H1 (cell line): ENCODE data around the gene CHST13. TPM values are rescaled to one million over a fixed set of nuclear protein-coding genes. Genes with fewer than 3 reads are reported as not detected.

Experiments
- CTCF ChIA-PET: fragments of 300-600 bp; sonication (Branson Sonifier 250); formaldehyde crosslinking; loops from one replicate; lab custom pipeline; 2021; ENCODE audit not compliant: partially characterized antibody; lab: Charles Lee
- POLR2A ChIA-PET: fragments of 300-600 bp; sonication (Branson Sonifier 250); formaldehyde crosslinking; loops from one replicate; lab custom pipeline; 2021; ENCODE audit warnings: inconsistent platforms; ENCODE audit not compliant: partially characterized antibody; lab: Charles Lee
- DNase-seq, 2 experiments: peaks; one replicate each; pipeline versions ENCODE4 v3.0.0 to v3.0.0-alpha.2; 2010 to 2022; ENCODE audit warnings: low spot score in 2 of 2, low read depth in 1 of 2, mixed read lengths in 1 of 2
- FAIRE-seq: peaks from 2 replicates; lab custom pipeline; 2011; peaks lifted over from hg19 to GRCh38; lab: Jason Lieb, UNC
- H2AFZ ChIP-seq: 2 replicates; pipeline ENCODE4 v1.8.1; 2012; ENCODE audit warnings: low read length, inconsistent platforms
- H2AK5ac ChIP-seq: 2 replicates; pipeline ENCODE4 v1.6.1; 2013; ENCODE audit warnings: low read depth, low read length
- H2BK120ac ChIP-seq: replicated peaks from 2 replicates; pipeline ENCODE3; 2013; ENCODE audit warnings: low read depth, low read length, inconsistent platforms
- H2BK12ac ChIP-seq: 2 replicates; pipeline ENCODE4 v1.6.1; 2013; ENCODE audit warnings: low read depth, low read length
- H2BK15ac ChIP-seq: 2 replicates; pipeline ENCODE4 v1.6.1; 2013; ENCODE audit warnings: low read length
- H2BK20ac ChIP-seq: 2 replicates; pipeline ENCODE4 v1.6.1; 2013; ENCODE audit warnings: low read length
- H2BK5ac ChIP-seq: 2 replicates; pipeline ENCODE4 v1.6.1; 2013; ENCODE audit warnings: low read depth, low read length
- H3K14ac ChIP-seq: 2 replicates; pipeline ENCODE4 v1.6.1; 2013; ENCODE audit warnings: inconsistent platforms; ENCODE audit not compliant: insufficient read length
- H3K18ac ChIP-seq: 2 replicates; pipeline ENCODE4 v1.6.1; 2013; ENCODE audit warnings: low read length; ENCODE audit errors: extremely low read depth
- H3K23ac ChIP-seq: 2 replicates; pipeline ENCODE4 v1.6.1; 2013; ENCODE audit warnings: inconsistent platforms; ENCODE audit not compliant: insufficient read length
- H3K23me2 ChIP-seq: 2 replicates; pipeline ENCODE4 v1.6.1; 2013; ENCODE audit warnings: low read depth, low read length
- H3K27ac ChIP-seq: 2 replicates; pipeline ENCODE4 v1.6.1; 2011; ENCODE audit warnings: low read depth, low read length, inconsistent platforms
- H3K27me3 ChIP-seq, 4 experiments: replicated peaks in 1 of 4; 1 replicate in 1 of 4; 2 replicates in 3 of 4; pipeline versions ENCODE4 v1.6.1 to v1.8.1; 2011 to 2013; ENCODE audit warnings: low read length in 3 of 4, mild to moderate bottlenecking in 3 of 4, inconsistent platforms in 2 of 4, mixed read lengths in 2 of 4, moderate library complexity in 1 of 4; ENCODE audit not compliant: control insufficient read depth in 3 of 4, insufficient read depth in 3 of 4; ENCODE audit errors: extremely low read depth in 1 of 4
- H3K36me3 ChIP-seq, 4 experiments: 2 replicates each; pipeline versions ENCODE4 v1.6.1 to v1.8.1; 2011 to 2013; ENCODE audit warnings: mild to moderate bottlenecking in 4 of 4, low read length in 3 of 4, moderate library complexity in 2 of 4, control low read depth in 1 of 4, inconsistent platforms in 1 of 4; ENCODE audit not compliant: insufficient read depth in 4 of 4, control insufficient read depth in 2 of 4
- H3K4ac ChIP-seq: replicated peaks from 2 replicates; pipeline ENCODE3; 2013; ENCODE audit warnings: low read length, low read depth, mixed read lengths, inconsistent platforms; ENCODE audit not compliant: insufficient read length
- H3K4me1 ChIP-seq, 4 experiments: replicated peaks in 1 of 4; 1 replicate in 1 of 4; 2 replicates in 3 of 4; pipeline versions ENCODE4 v1.6.1 to v1.8.1; 2011 to 2013; ENCODE audit warnings: low read length in 3 of 4, inconsistent platforms in 2 of 4, mixed read lengths in 1 of 4; ENCODE audit not compliant: insufficient read depth in 4 of 4, control insufficient read depth in 3 of 4
- H3K4me2 ChIP-seq, 2 experiments: 2 replicates each; pipeline versions ENCODE4 v1.6.1 to v1.8.1; 2011 to 2013; ENCODE audit warnings: low read depth in 2 of 2, low read length in 2 of 2, control low read depth in 1 of 2, inconsistent platforms in 1 of 2, mild to moderate bottlenecking in 1 of 2; ENCODE audit not compliant: insufficient read depth in 1 of 2
- H3K4me3 ChIP-seq, 4 experiments: fragments of 200-600, 300-600 bp in 1 of 4; sonication (generic), shearing (Covaris generic), sonication (Bioruptor Twin) in 1 of 4; 2 replicates each; pipeline versions ENCODE4 v1.5.1 to v1.8.1; 2011 to 2016; ENCODE audit warnings: low read length in 4 of 4, low read depth in 3 of 4, control low read depth in 2 of 4, inconsistent platforms in 2 of 4, mild to moderate bottlenecking in 2 of 4, mixed read lengths in 1 of 4, moderate library complexity in 1 of 4; ENCODE audit not compliant: insufficient read depth in 2 of 4; ENCODE audit errors: extremely low read depth in 1 of 4
- H3K56ac ChIP-seq: replicated peaks from 2 replicates; pipeline ENCODE3; 2013; ENCODE audit warnings: low read depth, mild to moderate bottlenecking, mixed read lengths, low read length, inconsistent platforms; ENCODE audit not compliant: insufficient read length
- H3K79me1 ChIP-seq: 2 replicates; pipeline ENCODE4 v1.6.1; 2013; ENCODE audit warnings: low read depth, low read length, control low read depth
- H3K79me2 ChIP-seq, 2 experiments: 2 replicates each; pipeline versions ENCODE4 v1.6.1 to v1.8.1; 2012 to 2013; ENCODE audit warnings: low read length in 2 of 2, mild to moderate bottlenecking in 2 of 2, inconsistent platforms in 1 of 2; ENCODE audit not compliant: insufficient read depth in 2 of 2, control insufficient read depth in 1 of 2
- H3K9ac ChIP-seq, 4 experiments: replicated peaks in 1 of 4; 1 replicate in 1 of 4; 2 replicates in 3 of 4; pipeline versions ENCODE4 v1.6.1 to v1.8.1; 2011 to 2013; ENCODE audit warnings: low read depth in 3 of 4, low read length in 3 of 4, control low read depth in 2 of 4, mild to moderate bottlenecking in 2 of 4, moderate library complexity in 2 of 4, inconsistent platforms in 1 of 4; ENCODE audit errors: extremely low read depth in 1 of 4
- H3K9me3 ChIP-seq, 2 experiments: 2 replicates each; pipeline versions ENCODE4 v1.6.1 to v1.8.1; 2012 to 2013; ENCODE audit warnings: mild to moderate bottlenecking in 2 of 2, moderate library complexity in 2 of 2, control low read depth in 1 of 2, inconsistent platforms in 1 of 2, low read depth in 1 of 2, low read length in 1 of 2, mixed read lengths in 1 of 2; ENCODE audit not compliant: insufficient read depth in 2 of 2
- H4K20me1 ChIP-seq, 2 experiments: replicated peaks in 1 of 2; 2 replicates each; pipeline versions ENCODE3 to v1.8.1; 2011 to 2013; ENCODE audit warnings: inconsistent platforms in 2 of 2, low read length in 2 of 2, mild to moderate bottlenecking in 1 of 2; ENCODE audit not compliant: insufficient read depth in 2 of 2, control insufficient read depth in 1 of 2
- H4K5ac ChIP-seq: 2 replicates; pipeline ENCODE4 v1.6.1; 2013; ENCODE audit warnings: low read length, low read depth, mixed read lengths, inconsistent platforms; ENCODE audit not compliant: insufficient read length
- H4K8ac ChIP-seq: 2 replicates; pipeline ENCODE4 v1.8.0; 2013; ENCODE audit warnings: mild to moderate bottlenecking, moderate library complexity, low read length, inconsistent platforms; ENCODE audit not compliant: insufficient read depth; ENCODE audit errors: extremely low read depth
- H4K91ac ChIP-seq: replicated peaks from 2 replicates; pipeline ENCODE3; 2013; ENCODE audit warnings: low read length, mixed read lengths, inconsistent platforms; ENCODE audit not compliant: insufficient read length
- ASH2L ChIP-seq: fragments of 200-600, 300-600 bp; sonication (generic); IDR thresholded peaks from one replicate; pipeline ENCODE4 v1.7.1; 2017; ENCODE audit warnings: low read length
- CREB1 ChIP-seq: IDR thresholded peaks from 2 replicates; pipeline ENCODE4 v1.6.1; 2012; ENCODE audit warnings: inconsistent platforms
- POLR2AphosphoS5 ChIP-seq: IDR thresholded peaks from 2 replicates; pipeline ENCODE4 v1.6.1; 2011; ENCODE audit warnings: low read depth, low read length
- SP1 ChIP-seq: IDR thresholded peaks from 2 replicates; pipeline ENCODE4 v1.6.1; 2011; ENCODE audit warnings: low read depth, low read length
- SRF ChIP-seq: IDR thresholded peaks from 2 replicates; pipeline ENCODE4 v1.6.1; 2011; ENCODE audit warnings: mild to moderate bottlenecking, low read depth, low read length, moderate library complexity
- YY1 ChIP-seq: IDR thresholded peaks from 2 replicates; pipeline ENCODE4 v1.6.1; 2011; ENCODE audit warnings: low read depth, mild to moderate bottlenecking, low read length
- WGBS, 2 experiments: shearing (Covaris generic) in 1 of 2; methylation state at CpG; one replicate each; pipeline versions ENCODE4 v1.1.6 to v1.1.7; 2013 to 2015; ENCODE audit warnings: low lambda C conversion rate in 2 of 2, mixed read lengths in 2 of 2, inconsistent platforms in 1 of 2, low coverage in 1 of 2, missing lambda C conversion rate in 1 of 2; ENCODE audit not compliant: insufficient replicate concordance in 2 of 2, insufficient coverage in 1 of 2, insufficient read length in 1 of 2; ENCODE audit errors: extremely low coverage in 1 of 2, missing lambda C conversion rate in 1 of 2; 5-methylcytosine and 5-hydroxymethylcytosine counted together
- polyA plus RNA-seq, 7 experiments: library from polyadenylated mRNA; depleted of rRNA in 3 of 7; stranded (reverse) in 5 of 7; unstranded in 2 of 7; fragments of >200 nt in 5 of 7; fragments of 200-250 nt in 2 of 7; gene quantifications; 1 replicate in 5 of 7; 2 replicates in 1 of 7; 4 replicates in 1 of 7; pipeline versions ENCODE4 v1.2.1 to v1.2.3, GENCODE V29; 2011 to 2013; ENCODE audit warnings: missing spikeins in 2 of 7, mixed read lengths in 2 of 7
- total RNA-seq: library from RNA; stranded (reverse); fragmentation: NEBNext Ultra II Directional; extraction: Animal tissue kit (Norgen Biotek cat#: 25700); gene quantifications from 2 replicates; pipeline ENCODE4 v1.2.1, GENCODE V29; 2021
- TF ChIP-seq, protein P1 (sequence below): IDR thresholded peaks from 2 replicates; pipeline ENCODE4 v1.6.1; 2011; ENCODE audit warnings: low read length, improper control_type of control experiment
- TF ChIP-seq, protein P2 (sequence below): IDR thresholded peaks from 2 replicates; pipeline ENCODE4 v1.6.1; 2011; ENCODE audit warnings: low read depth, mild to moderate bottlenecking, low read length; ENCODE audit not compliant: insufficient read depth

Gene CHST13
- total and polyA plus RNA-seq, 2 of the 8 experiments (the other 6 are each of a cell fraction or from before 2014, with no cell fraction given): 5.4 to 11.7 TPM

DNA sequence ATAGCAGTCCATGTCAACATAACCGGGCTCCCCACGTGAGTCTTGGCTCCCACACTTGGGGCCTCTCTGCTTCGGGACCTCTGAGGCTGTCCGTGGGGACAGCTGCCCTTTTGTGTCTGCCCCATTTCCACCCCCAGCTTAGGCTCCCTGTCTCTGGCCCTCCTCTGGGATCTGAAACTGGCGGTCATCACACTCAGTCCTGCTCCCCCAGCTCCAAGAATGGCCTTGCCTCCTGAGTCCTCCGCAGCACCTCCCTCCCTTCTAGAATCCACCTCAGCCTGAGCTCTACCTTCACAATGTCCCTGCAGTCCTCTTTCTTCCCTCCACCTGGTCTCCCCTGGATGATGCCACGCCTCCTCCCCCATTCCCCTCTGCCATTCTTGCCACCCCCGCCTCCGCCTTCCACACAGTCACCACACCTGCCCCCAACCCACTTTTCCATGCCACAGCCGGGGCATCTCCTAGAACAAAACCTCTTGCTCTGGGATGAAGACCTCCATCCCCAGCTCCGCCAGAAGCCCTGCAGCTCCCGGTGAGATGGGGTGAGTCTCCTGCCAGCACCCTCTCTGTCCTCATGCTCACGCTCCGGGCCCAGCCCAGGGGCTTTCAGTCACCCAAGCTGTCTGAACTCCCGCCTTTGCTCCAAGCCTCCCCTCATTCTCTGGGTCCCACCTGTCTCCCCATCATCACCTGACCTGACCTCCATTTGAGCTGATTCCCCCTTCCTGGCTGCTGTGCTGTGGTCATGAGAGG is 41.3 kb upstream of the CHST13 start:
- H2BK5ac ChIP-seq: peak overlapping the region; percentile 35; the same call in 1 of the 2 replicates
- no peak overlapping the region for H3K9ac ChIP-seq
- H4K5ac ChIP-seq: no peak overlapping the region
- H4K8ac ChIP-seq: no peak overlapping the region
- H2BK15ac ChIP-seq: peak overlapping the region; percentile 46; the same call in 1 of the 2 replicates
- H2BK120ac ChIP-seq: no peak overlapping the region
- peak overlapping the region; percentile 75; the same call in 1 of the 2 replicates for H2AK5ac ChIP-seq
- CTCF ChIA-PET: interaction anchor here (0.6 to 1.4 kb wide), 2 partner anchors 16 to 802 kb away, joined by 3 to 4 read pairs; no protein-coding TSS in a partner anchor
- POLR2A ChIA-PET: interaction anchor here (1.4 to 1.7 kb wide), 2 partner anchors 10 to 11 kb away, joined by 4 read pairs; no protein-coding TSS in a partner anchor
- H3K27me3 ChIP-seq: no peaks in the 10 kb centered on the region
- no peak overlapping the region for H3K56ac ChIP-seq
- H4K20me1 ChIP-seq: no peaks in the 10 kb centered on the region
- H2BK12ac ChIP-seq: peak overlapping the region; percentile 98; the same call in 1 of the 2 replicates
- no peak overlapping the region for H3K27ac ChIP-seq
- H2AFZ ChIP-seq: no peak overlapping the region
- no peak overlapping the region for H3K4me2 ChIP-seq
- H3K4ac ChIP-seq: no peak overlapping the region
- H3K79me1 ChIP-seq: no peaks in the 10 kb centered on the region
- TF ChIP-seq, protein P1, sequence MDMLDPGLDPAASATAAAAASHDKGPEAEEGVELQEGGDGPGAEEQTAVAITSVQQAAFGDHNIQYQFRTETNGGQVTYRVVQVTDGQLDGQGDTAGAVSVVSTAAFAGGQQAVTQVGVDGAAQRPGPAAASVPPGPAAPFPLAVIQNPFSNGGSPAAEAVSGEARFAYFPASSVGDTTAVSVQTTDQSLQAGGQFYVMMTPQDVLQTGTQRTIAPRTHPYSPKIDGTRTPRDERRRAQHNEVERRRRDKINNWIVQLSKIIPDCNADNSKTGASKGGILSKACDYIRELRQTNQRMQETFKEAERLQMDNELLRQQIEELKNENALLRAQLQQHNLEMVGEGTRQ: no peak
- TF ChIP-seq SP1 (no peak), POLR2AphosphoS5 (no peak), CREB1 (no peak), SRF (no peak), ASH2L (no peak), YY1 (no peak)
- TF ChIP-seq, protein P2, sequence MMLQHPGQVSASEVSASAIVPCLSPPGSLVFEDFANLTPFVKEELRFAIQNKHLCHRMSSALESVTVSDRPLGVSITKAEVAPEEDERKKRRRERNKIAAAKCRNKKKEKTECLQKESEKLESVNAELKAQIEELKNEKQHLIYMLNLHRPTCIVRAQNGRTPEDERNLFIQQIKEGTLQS: no peak
- H3K79me2 ChIP-seq: no peaks in the 10 kb centered on the region
- no peak overlapping the region for H3K18ac ChIP-seq
- peaks cover 0 to 22% (median 9%) of the 10 kb centered on the region in 4 experiments; a peak in 6 of 7 replicates for H3K4me1 ChIP-seq
- H2BK20ac ChIP-seq: 0 out of 2 replicates have a peak overlapping the region, but pooled peaks have one; percentile 61
- no peak overlapping the region for H3K4me3 ChIP-seq
- no peak for FAIRE-seq
- WGBS, 2 experiments: 89% methylated on average over 15 of the region's 15 CpGs; no CpG with 5 or more reads in 1 of the 2 experiments
- H3K36me3 ChIP-seq: no peaks in the 10 kb centered on the region
- no peak overlapping the region for H3K14ac ChIP-seq
- peak overlapping the region; percentile 52 for H4K91ac ChIP-seq
- no peak for DNase-seq
- no peaks in the 10 kb centered on the region for H3K9me3 ChIP-seq
- H3K23me2 ChIP-seq: no peaks in the 10 kb centered on the region
- no peak overlapping the region for H3K23ac ChIP-seq
